GM21723 (cell line): ENCODE data around the gene EEPD1.
A peak's percentile ranks its signal among the peaks of the same experiment; 100 is the strongest.
"Not testable (repeated sequence)": the region's sequence is repeated elsewhere in the genome, so short reads cannot be mapped to it uniquely, and the experiment has no call there.

Experiments used
- ATAC-seq: cut with Tn5 transposase; IDR thresholded peaks from one replicate; pipeline ENCODE4 v1.9.1; 2021; ENCODE audit warnings: mild to moderate bottlenecking, moderate library complexity; ENCODE audit not compliant: unreplicated experiment

EEPD1 gene

DNA sequence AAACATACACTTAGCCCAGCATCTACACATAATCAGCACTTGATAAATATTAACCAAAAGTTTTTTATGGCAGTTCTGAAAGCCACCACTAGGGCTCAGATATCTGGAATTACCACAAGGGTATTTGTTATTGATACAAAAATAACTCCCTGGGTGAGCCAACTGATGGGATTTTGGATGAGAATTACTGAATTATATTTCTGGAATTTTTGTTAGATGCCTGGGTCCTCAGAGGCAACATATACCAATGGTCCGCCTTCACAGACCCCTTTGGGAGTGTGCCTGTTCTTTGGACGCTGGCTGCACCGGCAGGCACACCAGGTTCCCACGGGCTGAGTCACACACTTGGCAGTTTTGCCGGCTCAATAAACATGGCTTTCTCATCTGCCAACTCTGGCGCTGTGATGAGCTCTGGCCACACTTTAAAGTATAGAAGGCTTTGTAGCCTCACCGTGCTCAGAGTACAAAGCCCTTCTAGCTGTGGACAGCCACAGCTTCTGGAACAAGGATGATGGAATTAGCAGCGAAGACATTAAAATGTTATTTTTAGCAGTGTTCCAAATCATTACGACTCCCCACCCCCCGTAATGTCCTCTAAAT, 24.5 kb upstream of the EEPD1 start:
- no peak for ATAC-seq

DNA sequence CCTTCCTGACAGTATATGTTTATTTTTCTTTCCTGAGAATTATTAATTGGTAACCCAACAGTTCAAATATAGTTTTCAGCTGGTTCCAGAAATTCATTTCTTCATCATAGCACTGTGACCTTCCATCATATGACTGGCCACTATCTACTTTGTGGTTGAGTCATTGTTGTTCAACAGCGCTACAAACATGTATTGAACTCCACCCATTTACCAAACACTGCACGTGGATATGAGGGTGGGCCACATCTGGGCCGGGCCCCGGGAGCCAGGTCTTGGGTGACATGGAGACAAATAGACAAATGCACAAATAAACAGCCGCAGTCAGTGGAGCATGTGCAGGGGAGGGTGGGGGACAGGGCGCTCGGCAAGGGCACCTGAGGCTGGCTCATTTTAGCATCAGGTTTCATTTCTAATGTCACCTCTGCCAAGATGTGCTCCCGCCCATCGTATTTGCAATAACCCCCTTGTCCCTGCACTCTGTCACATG, 24.0 kb upstream of the EEPD1 start:
- ATAC-seq, result no peak

DNA sequence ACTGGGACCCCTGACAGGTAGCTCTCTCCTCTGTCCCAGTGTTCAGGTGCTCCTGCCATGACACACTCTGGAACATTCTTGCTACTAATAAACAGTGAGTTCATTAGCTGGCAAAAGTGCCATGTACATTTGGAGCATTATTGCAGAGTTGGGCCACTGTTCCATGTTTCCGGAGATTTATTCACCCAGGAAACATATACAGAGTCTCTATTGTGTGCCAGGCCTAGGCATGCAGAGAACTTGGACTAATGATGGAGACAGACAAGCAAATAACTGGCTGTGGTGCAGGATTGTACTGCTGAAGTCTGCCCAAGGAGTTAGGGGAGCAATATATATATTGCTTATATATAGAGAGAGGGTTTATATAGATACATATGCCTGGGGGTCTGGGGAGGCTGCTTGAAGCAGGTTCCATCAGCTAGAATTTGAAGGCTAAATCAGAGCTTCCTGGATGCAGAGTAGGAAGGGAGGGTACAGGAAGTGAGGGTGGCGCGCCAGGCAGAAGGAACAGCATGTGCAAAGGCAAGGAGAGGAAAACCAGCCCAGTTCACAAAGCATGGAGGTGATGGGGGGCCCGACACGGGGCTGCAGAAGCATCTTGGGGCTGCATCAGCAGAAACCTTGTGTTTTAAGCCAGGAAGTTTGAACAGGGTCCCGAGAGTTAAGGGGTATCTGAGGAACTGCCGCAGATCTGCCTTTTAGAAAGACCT, 22.7 kb upstream of the EEPD1 start:
- no peak for ATAC-seq

DNA sequence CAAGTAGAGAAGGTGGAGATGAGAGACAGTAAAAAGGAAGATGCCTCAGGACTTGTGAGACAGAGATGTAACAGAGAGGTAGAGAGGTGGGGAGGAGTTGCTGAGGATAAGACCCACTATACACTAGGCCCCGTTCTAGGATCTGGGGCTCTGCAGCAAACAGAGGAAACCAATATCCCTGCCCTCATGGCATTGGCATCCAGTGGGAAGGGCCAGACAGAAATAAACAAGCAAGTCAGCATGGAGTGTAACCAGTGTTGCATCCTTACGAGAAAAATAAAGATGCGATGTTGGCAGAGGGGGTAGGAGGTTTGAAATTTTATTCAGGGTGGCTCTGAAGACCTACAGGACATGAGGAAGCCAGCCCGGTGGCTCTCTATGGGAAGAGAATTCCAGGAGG, 22.0 kb upstream of the EEPD1 start:
- ATAC-seq, result no peak

DNA sequence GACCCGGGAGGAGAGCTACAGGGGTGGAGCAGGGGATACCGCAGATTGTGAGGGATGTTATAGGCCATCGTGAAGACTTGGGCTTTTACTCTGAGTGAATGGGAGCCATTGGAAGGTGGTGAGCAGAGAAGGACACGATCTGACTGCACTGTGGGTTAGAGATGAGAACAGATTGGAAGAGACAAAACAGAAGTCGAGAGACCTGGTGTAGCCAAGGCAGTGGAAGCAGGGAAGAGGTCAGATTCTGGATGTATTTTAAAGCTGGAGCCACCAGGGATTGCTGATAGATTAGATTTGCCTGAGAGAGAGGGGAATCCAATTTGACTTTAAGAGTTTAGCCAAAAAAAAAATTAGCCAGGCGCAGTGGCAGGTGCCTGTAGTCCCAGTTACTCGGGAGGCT, 21.6 kb upstream of the EEPD1 start:
- no peak for ATAC-seq

DNA sequence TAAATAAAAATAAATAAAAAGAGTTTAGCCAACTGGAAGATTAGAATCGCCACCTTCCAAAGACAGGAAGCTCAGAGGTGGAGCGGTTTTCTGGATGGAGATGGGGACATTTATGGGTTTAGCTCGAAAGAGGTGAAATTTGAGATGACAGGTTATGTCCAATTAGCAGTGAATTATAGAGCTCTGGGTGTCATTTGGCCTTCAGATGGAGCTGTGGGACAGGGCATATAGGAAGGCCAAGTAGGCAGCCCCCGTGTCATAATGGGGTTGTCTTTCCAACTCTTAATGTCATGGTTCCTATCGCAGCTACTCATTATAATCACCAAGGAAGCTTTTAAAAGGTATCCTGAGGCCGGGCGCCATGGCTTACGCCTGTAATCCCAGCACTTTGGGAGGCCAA, 21.0 kb upstream of the EEPD1 start:
- no peak for ATAC-seq

DNA sequence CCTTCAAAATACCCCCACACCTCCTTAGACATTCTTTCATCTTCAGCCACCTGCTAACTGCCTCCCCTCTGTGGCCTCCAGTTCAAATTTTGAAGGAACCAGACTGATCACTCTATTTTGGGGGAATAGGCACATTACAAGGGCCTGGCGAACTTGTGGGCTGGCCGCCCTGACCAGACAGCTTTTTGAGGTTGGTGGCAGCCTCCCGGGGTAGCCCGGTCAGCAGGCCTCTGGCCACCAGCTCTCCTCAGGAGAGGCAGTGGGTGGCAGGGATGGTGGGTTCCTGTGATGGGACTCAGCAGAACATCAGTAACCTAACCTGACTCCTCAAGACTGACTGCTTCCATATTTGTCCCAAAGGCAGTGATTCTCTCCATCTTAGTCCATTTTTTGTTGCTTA, 17.4 kb upstream of the EEPD1 start:
- no peak for ATAC-seq

DNA sequence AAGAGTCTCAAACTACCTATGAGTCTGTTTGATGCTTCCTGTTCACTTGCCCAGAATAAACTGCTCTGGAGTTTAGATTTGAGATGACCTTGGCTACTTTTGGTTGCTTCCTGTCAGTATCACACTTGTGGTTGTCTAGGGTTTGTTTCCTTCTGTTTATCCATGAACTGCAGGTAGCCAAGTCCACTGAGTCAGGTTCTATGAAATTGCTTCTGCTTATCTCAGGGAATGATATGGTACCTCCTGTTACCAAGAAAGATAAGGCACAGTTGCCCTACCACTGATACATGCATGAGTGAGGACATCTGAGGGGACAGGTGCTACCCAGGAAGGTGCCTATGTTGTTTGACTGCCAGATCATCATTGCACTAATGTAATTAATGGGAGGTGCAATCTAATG, 15.8 kb upstream of the EEPD1 start:
- no peak for ATAC-seq

DNA sequence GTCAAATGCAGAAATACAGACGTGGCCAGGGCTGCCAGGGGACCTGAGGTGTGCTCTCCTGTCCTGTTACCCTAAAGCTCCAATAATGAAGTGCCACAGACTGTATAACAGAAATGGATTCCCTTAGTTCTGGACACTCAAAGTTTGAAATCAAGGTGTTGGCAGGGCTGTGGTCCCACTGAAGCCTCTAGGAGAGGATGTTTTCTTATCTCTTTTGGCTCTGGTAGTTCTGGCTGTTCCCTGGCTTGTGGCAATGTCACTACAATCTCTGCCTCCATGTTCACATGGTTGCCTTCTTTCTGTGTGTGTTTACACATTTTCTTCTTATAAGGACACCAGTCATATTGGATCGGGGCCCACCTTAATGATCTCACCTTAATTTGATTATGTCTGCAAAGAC, 15.3 kb upstream of the EEPD1 start:
- no peak for ATAC-seq

DNA sequence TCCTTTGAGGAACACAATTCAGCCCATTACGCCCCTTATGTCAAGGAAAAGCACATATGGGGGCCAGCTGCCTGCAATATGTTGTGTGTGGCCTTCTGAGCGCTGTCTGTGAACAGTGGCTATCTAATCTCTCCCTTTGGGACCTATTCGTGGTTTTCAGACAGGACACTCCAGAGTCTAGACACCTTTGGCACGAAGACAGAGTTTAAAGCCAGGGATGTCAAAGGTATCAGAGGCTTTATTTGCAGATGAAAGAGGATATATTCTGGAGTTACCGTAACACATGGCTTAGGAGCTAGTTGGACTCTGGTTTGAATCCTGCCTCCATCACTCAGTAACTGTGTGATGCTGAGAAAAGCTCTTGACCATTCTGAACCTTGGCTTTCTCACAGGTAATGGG, 14.8 kb upstream of the EEPD1 start:
- ATAC-seq, result no peak

DNA sequence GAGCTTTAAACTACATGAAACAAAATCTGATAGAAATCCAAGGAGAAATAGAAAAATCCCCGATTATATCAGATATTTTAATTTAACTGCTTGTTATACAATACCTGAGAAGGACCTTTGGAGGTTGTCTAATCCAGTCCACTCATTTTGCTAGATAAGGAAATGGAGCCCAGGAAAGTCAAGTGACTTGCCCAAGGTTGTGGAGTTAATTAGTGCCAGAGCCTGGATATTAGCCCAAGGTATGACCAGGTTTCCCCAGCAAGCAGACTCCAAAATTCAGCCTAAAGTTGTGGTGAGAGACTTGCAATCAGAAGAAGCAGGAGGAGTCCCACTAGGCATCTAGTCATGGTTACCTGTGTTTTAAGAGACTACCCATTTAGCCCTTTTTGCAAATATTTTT, 11.7 kb upstream of the EEPD1 start:
- ATAC-seq, result no peak

DNA sequence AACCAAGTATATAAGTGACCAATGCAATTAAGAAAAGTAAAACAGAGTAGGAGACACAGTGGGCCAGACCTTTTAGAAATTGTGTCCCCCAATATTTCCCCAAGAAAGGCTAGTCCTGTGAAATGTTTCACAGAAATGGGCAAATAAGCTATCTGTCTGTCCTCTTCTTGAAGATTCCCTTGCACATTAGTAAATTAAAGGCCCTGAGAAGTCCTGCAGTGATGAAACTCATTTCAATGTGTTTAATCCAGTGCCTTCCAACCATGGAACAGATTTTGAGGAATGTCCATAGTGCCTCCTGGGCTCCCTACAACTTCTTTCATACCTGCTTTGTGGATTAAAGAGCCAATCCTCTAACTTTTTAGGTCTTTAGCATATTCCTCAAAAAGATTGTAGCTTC, 11.2 kb upstream of the EEPD1 start:
- no peak for ATAC-seq

DNA sequence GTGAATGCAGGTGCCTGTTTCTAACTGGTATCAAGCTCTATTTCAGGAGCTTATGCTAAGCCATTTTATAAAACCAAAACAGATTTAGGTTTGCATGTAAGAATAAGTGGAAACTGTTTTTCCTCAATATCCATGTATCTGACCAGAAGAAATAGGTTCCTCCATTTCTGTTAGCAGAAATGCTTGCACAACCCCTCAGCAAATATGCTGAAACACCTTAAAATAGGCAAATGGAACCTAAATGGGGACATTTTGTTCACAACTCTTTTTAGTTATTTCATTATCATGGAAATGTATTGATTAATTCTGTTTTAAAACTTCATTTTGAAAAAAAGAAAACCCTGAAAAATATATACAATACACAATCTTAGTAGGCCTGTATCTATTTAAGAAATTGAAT, 8.9 kb upstream of the EEPD1 start:
- no peak for ATAC-seq

DNA sequence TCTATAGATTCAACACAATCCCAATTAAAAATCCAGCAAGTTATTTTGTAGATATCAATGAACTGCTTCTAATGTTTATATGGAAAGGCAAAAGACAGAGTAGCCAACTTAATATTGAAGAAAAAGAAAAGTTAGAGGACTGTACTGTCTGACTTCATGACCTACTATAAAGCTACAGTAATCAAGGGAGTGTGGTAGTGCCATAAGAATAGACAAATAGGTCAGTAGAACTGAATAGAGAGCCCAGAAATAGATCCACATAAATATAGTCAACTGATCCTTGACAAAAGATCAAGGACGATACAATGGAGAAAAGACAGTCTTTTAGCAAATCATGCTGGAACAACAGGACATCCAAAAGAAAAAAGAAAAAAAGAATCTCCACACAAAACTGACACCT, 7.4 kb upstream of the EEPD1 start:
- ATAC-seq, result no peak

DNA sequence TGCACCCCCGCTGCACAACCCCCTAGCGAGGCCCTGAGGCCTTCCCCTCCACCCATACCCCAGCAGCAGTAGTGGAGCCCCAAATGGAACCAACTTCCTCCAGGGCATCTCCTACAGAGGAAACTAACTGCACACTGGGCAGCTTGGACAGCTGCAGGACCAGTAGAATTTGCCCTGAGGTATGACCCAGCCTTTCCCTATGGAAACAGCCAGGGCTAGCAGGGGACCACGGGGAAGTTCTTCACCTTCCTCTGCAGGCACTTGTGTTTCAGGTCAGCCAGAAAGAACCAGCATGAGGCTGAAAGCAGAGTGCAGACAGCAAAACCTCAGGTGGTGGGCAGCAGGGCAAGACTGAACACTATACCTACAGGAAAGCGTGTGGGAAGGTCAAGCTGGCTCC, 5.7 kb upstream of the EEPD1 start:
- no peak for ATAC-seq

DNA sequence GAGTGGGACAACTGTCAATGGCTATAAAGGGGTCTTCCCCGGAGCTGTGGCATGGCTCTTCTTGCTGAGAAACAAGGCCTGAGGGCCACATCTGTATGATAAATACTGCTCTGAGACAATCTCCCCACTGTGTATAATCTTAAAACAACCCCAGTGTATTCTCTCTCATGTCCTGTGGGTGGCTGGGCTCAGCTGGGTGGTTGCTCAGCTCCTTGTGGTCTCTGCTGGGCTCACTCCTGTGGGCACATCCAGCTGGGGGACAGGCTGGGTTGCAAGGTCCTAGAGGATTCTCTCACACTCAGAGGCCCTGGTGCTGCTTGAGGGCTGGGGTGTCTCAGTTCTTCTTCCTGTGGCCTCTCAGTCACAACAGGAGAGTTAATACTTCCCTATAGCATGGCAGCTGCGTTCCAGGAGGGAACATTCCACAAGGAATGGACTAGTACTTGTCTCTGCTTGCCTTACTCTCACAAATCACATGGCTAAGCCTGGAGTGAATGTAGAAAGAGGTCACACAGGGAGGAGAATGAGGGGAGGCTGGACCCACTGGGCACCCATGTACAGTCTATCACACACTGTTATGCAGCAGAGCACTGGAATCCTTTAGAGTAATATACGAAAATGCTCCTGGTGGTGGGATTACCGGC, 4.5 kb upstream of the EEPD1 start:
- ATAC-seq, result no peak

DNA sequence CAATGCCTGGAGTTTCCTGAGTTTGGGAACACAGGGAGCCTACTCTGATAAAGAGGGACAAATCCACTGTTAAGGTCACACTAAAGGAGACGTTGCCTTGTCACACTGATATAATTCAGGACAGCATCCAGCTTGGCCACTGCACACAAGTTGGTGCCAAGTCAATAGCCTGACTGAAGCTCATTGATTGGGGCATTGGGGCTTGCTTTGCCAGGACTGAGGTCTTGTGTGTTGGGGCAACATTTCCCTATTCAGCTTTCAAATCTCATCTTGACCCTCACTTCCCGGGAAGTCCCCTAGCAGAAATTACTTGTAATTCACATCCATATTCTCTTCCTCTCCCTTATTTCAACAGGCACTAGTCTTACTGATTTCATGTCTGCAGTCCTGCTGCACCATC, 3.8 kb upstream of the EEPD1 start:
- ATAC-seq, result not testable (repeated sequence)

DNA sequence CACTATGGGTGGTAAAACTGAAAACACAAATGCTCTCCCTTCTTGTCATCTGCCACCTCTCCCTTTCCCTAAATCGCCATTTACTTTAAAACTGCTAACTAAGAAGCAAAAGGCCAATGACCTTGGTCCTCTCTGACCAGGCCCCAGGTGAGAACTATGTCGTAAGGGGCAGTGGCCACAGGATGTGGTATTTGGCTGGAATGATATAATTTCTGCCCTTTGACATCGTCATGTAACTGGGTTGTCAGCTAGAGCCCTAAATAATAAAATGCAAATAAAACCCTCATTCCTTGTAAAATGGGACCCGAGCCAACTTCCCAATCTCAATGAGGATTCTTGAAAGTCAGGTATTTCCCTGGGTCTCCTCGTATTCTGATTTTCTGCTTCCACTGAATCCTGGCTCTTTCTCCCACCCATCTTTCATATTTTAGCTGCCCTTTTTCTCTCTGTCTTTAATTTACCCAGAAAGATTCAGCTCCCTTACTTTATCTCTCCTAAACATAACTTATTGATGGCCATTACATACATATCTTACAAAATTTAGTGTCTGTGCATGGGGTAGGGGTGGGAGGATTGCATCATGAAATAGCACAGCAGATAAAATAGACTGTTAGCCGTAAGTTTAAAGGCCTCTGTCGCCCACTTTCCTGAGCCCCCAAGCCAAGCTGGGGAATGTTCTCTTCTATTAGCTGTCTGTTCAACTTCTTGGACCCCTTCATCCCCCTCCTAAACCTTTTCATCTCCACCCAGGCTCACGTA, 3.2 kb upstream of the EEPD1 start:
- ATAC-seq, result no peak

DNA sequence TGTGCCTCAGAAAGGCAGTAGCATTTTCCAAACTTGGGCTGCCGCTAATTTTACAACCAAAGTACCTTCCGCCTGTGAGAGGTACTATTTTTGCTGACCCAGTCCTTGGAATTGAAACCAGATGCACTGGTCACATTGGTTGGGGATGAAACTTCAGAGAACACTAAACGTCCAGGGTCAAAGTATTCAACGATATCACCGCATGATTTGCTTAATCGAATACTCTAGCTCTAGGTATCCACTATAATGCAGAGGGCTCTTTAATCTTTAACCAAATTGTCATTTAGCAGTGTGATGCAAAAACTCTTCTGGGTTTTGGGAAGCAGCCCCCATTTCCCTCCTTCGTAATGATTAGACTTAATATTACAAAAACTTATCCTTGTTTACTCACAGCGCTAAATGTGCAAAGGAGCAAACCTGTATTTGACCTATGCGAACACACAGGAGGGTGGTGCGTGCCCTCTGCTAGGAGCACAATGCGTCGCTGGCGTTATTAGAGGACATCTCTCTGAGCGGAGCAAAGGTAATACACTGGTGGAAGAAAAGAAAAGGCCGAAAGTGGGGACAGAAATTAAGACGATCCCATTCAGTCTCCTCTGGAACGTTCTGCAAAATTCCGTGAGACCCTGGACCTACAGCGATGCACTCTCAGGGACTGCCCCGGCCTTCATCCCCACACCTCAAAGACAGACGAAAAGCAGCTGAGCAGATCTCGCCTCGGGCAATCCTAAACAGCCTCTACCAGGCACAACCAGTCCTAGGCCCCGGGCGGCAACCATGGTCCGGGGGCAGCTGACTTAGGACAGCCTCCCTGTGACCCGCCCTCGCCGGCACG, 916 bp upstream of the EEPD1 start:
- no peak for ATAC-seq

DNA sequence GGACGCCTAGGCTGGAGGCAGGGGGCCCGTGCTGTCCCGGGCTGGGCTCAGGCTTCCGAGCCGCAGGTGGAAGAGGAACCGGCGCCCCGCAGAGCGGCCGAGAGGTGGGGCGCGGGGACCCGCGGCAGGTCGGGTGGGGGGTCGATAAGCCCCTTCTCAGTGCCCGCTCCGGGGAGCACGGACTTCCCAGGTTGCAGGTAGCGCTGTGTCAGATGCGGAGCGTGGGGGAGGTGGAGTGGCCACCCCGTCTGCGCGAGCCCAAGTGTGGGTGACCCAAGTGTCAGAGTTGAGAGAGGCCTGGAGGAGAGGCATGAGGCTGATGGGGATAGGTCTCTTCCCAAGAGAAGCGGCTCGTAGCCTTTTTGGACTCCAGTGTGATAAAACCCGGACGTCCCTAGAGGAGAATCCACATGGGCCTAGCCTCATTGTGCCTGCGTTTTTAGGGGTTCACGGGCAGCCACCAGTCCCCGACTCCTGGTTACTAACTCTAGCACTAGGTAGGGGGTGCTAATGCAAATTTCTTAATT, 580 bp downstream of the EEPD1 start:
- peak; percentile 9 for ATAC-seq
